Duodenal mucosa (tissue), 2 donors: ENCODE results near the gene SELENOV.

ENCODE experiments used
- H3K27ac ChIP-seq: one replicate; pipeline ENCODE4 v1.7.0; 2013; ENCODE audit warnings: low read depth, low read length
- H3K27me3 ChIP-seq, 2 donors: one replicate each; pipeline ENCODE4 v1.7.0; 2013; ENCODE audit warnings: low read length in 2 of 2, control low read depth in 1 of 2; ENCODE audit not compliant: insufficient read depth in 2 of 2, control insufficient read depth in 1 of 2
- H3K36me3 ChIP-seq, 2 donors: one replicate each; pipeline ENCODE4 v1.7.0; 2013; ENCODE audit warnings: low read length in 2 of 2, control low read depth in 1 of 2; ENCODE audit not compliant: insufficient read depth in 2 of 2, control insufficient read depth in 1 of 2
- H3K4me1 ChIP-seq, 2 donors: one replicate each; pipeline ENCODE4 v1.7.0; 2013; ENCODE audit warnings: low read length in 2 of 2, control low read depth in 1 of 2; ENCODE audit not compliant: insufficient read depth in 2 of 2, control insufficient read depth in 1 of 2
- H3K4me3 ChIP-seq, 2 donors: one replicate each; pipeline ENCODE4 v1.7.0; 2013; ENCODE audit warnings: low read length in 2 of 2, low read depth in 1 of 2
- H3K9ac ChIP-seq, 2 donors: one replicate each; pipeline ENCODE4 v1.7.0; 2013; ENCODE audit warnings: low read length in 2 of 2, low read depth in 1 of 2
- H3K9me3 ChIP-seq, 2 donors: one replicate each; pipeline ENCODE4 v1.7.0; 2013; ENCODE audit warnings: low read length in 2 of 2, control low read depth in 1 of 2; ENCODE audit not compliant: control insufficient read depth in 1 of 2

The SELENOV gene

DNA sequence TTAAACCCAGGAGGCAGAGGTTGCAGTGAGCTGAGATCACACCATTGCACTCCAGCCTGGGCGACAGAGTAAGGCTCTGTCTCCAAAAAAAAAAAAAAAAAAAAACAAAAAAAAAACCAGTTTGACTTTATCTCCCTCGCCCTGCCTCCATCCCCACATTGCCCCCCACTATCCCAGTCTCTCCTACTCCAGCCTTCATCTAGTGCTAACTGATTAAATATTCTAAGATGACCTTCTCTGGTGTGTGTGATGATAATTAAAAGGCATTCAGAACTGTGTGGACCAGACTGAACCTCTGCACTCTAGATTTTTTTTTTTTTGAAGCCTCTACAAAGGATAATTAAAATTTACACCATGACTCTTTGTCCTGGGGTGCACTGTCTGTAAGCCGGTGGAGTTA lies 22.2 kb upstream of the SELENOV start:
- H3K27me3 ChIP-seq, result peaks cover 0 to under 1% of the 10 kb centered on the region in 2 donors
- H3K36me3 ChIP-seq, result peaks cover 11 to 32% of the 10 kb centered on the region in 2 donors
- H3K9me3 ChIP-seq, result no peaks in the 10 kb centered on the region
- H3K27ac ChIP-seq, result no peak overlapping the region
- H3K9ac ChIP-seq, result no peak overlapping the region
- H3K4me3 ChIP-seq, result no peak overlapping the region
- peaks cover 0 to 1% of the 10 kb centered on the region in 2 donors for H3K4me1 ChIP-seq

DNA sequence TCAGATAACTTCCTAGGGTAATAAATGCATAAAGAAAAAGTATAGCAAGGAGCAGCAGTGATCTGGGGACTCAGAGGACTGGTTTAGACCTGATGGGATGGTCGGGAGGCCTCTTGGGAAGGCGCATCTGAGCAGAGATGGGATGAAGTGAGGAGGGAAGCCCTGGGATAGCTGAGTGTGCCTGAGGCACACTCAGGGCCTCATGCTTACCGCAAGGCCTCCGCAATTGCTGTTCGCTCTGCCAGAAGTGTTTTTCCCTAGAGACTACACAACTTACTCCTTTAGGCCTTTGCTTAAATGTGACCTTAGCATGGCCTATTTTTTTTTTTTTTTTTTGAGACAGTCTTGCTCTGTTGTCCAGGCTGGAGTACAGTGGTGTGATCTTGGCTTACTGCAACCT lies 20.3 kb upstream of the SELENOV start:
- peaks cover 0 to 17% of the 10 kb centered on the region in 2 donors for H3K4me1 ChIP-seq
- no peak overlapping the region for H3K9ac ChIP-seq
- peaks cover 15 to 17% of the 10 kb centered on the region in 2 donors for H3K27me3 ChIP-seq
- H3K4me3 ChIP-seq, result no peak overlapping the region
- H3K9me3 ChIP-seq, result no peaks in the 10 kb centered on the region
- peaks cover 0 to 13% of the 10 kb centered on the region in 2 donors for H3K36me3 ChIP-seq
- H3K27ac ChIP-seq, result no peak overlapping the region

DNA sequence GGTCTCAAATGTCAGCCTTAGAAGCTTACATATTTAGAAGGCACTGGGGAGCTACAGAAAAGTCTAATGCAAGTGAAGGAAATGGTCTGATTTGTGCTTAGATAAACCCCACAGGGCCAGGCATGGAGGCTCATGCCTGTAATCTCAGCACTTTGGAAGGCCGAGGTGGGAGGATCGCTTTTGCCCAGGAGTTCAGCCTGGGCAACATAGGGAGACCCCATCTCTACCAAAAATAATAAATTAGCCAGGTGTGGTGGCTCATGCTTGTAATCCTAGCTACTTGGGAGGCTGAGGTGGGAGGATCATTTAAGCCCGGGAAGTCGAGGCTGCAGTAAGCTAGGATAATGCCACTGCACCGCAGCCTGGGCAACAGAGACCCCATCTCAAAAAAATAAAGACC lies 18.9 kb upstream of the SELENOV start:
- Histone ChIP-seq H3K27me3 (peaks cover 20 to 26% of the 10 kb centered on the region in 2 donors), H3K27ac (no peak overlapping the region), H3K4me1 (peaks cover 0 to 17% of the 10 kb centered on the region in 2 donors), H3K9me3 (no peaks in the 10 kb centered on the region), H3K4me3 (no peak overlapping the region), H3K9ac (no peak overlapping the region), H3K36me3 (peaks cover 0 to 5% of the 10 kb centered on the region in 2 donors)

DNA sequence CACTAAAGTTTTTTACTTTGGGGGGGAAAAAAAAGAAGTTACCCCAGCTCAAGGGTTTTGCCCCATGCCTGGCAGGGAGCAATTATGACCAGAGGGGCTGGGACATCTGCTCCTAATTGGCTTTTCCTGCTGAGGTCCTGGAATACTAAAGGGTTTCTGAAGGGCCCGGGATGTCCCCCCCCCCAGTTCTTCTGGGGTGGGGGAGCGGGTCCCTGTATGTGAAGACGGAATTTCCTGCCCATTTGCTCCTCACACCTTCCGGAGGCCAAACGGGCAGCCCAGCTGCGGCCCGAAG lies 17.3 kb upstream of the SELENOV start:
- Histone ChIP-seq H3K9me3 (no peaks in the 10 kb centered on the region), H3K27ac (no peak overlapping the region), H3K4me3 (peak overlapping the region in 1 of 2 donors; percentile 30), H3K4me1 (peaks cover 0 to 17% of the 10 kb centered on the region in 2 donors), H3K9ac (no peak overlapping the region), H3K36me3 (no peaks in the 10 kb centered on the region), H3K27me3 (peaks cover 20 to 31% of the 10 kb centered on the region in 2 donors)

DNA sequence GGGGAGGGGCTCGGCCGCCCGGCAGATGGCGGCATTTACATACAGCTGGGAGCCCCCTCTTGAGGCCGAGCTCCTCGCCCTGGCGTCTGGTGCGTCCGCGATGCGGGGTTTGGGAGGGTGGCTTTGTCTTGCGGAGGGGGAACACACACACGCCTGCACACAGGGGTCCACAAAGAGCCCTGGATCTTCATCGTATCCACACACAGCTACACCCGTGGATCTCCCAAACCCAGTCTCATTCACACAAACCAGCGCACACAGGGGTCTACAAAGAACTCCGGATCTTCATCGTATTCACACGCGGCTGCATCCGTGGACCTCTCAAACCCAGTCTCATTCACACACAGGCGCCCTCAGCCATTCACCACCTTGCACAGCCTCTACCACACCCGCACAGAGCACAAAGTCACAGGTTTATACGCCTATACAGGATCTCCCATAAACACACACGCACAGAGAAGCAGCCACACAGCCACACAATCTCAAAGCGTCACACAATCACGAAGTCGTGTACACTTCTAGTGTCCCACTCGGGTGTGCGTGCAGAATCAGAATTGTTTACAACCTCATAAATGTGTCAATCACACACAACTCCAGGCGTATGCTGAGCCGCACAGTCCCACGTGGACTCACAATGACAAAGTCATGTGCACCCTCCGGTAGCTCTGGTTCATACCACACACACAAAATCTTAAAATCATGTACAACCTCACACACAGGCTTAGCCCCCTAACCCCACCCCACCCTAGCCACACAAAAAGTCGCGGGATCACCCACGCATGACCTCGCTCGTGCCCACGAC lies 16.7 kb upstream of the SELENOV start:
- Histone ChIP-seq H3K27me3 (peaks cover 20 to 31% of the 10 kb centered on the region in 2 donors), H3K4me3 (peak overlapping the region; percentile 25 to 30), H3K9me3 (no peaks in the 10 kb centered on the region), H3K4me1 (peaks cover 0 to 17% of the 10 kb centered on the region in 2 donors), H3K27ac (no peak overlapping the region), H3K36me3 (no peaks in the 10 kb centered on the region), H3K9ac (no peak overlapping the region)

DNA sequence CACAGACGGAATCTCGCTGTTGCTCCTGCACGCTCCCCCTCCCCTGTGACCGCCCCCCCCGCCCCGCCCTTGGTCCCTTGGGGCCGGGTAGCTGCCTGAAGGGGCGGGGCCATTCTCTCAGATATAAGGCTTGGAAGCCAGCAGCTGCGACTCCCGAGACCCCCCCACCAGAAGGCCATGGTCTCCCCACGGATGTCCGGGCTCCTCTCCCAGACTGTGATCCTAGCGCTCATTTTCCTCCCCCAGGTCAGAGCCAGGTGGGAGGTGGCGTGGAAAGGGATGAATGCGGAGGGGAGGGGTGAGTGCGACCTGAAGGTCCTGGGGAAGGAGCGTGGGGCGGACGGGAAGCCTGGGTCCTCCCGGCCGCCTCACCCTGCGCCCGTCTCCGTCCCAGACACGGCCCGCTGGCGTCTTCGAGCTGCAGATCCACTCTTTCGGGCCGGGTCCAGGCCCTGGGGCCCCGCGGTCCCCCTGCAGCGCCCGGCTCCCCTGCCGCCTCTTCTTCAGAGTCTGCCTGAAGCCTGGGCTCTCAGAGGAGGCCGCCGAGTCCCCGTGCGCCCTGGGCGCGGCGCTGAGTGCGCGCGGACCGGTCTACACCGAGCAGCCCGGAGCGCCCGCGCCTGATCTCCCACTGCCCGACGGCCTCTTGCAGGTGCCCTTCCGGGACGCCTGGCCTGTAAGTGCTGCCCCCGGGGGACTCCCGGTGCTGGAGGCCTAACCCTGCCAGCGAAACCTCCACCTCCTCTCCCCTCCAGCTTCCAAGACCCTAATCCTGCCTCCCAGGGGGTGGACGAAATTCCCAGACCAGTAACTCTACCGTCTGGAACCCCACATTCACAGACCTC lies 15.9 kb upstream of the SELENOV start, which contains the start of gene DLL3:
TSS of gene DLL3 (plus strand) at position 150 of the 845 bp plus-strand sequence. CDS start at position 178, 28 bp downstream.
- Histone ChIP-seq H3K27ac (no peak within 1 kb of the TSS), H3K27me3 (peaks cover 26 to 35% of the 10 kb centered on the region in 2 donors), H3K9ac (no peak within 1 kb of the TSS), H3K4me3 (peak within 1 kb of the TSS; percentile 25 to 30), H3K4me1 (peaks cover 0 to 17% of the 10 kb centered on the region in 2 donors), H3K36me3 (no peaks in the 10 kb centered on the region), H3K9me3 (no peaks in the 10 kb centered on the region)

DNA sequence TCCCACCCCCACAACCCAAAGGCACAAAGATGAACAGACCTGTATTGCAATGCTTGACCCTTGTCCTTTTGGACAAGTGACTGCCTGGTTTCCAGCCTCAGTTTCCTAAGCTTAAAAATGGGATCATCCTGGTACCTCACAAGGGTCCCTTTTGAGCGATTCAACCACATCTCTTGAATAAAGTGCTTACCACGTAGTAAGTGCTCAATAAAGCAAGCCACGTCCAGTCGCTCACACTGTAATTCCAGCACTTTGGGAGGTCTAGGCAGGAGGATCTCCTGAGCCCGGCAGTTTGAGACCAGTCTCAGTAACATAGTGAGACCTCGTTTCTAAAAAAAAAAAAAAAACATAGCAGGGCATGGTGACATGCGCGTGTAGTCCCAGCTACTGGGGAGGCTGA lies 15.0 kb upstream of the SELENOV start:
- Histone ChIP-seq H3K9ac (no peak overlapping the region), H3K27ac (no peak overlapping the region), H3K36me3 (no peaks in the 10 kb centered on the region), H3K4me3 (no peak overlapping the region), H3K27me3 (peaks cover 33 to 42% of the 10 kb centered on the region in 2 donors), H3K9me3 (no peaks in the 10 kb centered on the region), H3K4me1 (peaks cover 0 to 17% of the 10 kb centered on the region in 2 donors)

DNA sequence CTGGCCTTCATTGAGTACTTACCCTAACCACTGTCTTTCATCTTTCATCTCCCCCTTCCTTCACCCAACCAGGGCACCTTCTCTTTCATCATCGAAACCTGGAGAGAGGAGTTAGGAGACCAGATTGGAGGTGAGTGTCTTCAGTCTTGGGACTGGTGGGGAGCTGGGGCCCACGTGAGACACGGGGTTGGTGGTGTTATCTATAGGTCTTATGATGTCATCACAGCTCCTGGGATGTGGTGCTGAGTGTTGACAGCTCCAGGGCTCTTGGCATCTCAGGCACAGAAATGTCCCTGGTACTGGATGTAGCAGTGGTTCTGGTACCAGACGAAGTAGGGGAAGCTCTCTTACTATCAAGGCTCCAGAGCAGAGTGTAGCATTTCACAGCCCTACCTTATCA lies 14.4 kb upstream of the SELENOV start:
- no peak overlapping the region for H3K27ac ChIP-seq
- H3K36me3 ChIP-seq, result no peaks in the 10 kb centered on the region
- no peak overlapping the region for H3K4me3 ChIP-seq
- H3K27me3 ChIP-seq, result peaks cover 33 to 43% of the 10 kb centered on the region in 2 donors
- no peaks in the 10 kb centered on the region for H3K9me3 ChIP-seq
- peaks cover 0 to 17% of the 10 kb centered on the region in 2 donors for H3K4me1 ChIP-seq
- no peak overlapping the region for H3K9ac ChIP-seq

DNA sequence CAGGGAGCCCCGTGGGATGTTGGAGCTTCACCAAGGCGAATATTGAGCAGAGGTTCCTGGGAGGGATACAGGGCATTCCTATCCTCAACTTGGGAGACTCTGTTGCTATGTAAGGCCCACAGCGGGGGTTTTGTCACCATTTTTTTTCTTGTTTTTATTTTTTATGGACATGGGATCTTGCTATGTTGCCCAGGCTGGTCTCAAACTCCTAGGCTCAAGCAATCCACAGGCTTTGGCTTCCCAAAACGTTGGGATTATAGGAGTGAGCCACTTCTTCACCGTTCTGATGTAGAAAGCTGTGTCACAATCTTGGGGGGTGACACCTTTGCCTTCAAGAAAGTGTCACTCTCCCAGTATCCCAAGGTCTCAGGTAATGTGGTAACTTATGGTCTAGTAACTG lies 13.6 kb upstream of the SELENOV start:
- no peak overlapping the region for H3K9ac ChIP-seq
- peaks cover 34 to 43% of the 10 kb centered on the region in 2 donors for H3K27me3 ChIP-seq
- peaks cover 0 to 17% of the 10 kb centered on the region in 2 donors for H3K4me1 ChIP-seq
- H3K4me3 ChIP-seq, result no peak overlapping the region
- no peaks in the 10 kb centered on the region for H3K9me3 ChIP-seq
- no peaks in the 10 kb centered on the region for H3K36me3 ChIP-seq
- no peak overlapping the region for H3K27ac ChIP-seq
